ENCODE data around the gene TAF4. TPM values are rescaled to one million over a fixed set of nuclear protein-coding genes. Genes with fewer than 3 reads are reported as not detected.
"Not testable (repeated sequence)": the region's sequence is repeated elsewhere in the genome, so short reads cannot be mapped to it uniquely, and the experiment has no call there.

Gene TAF4
- total and polyA plus RNA-seq, 8 donors: 14.1 to 21.0 (median 17.1) TPM

- Histone ChIP-seq H3K4me1 (no peaks in the 10 kb centered on the region), H3K4me3 (no peak overlapping the region), H3K9me3 (peaks cover 0 to 29% of the 10 kb centered on the region in 2 donors), H3K27me3 (peaks cover 0 to 17% of the 10 kb centered on the region in 2 donors), H3K36me3 (no peaks in the 10 kb centered on the region), H3K27ac (no peak overlapping the region)
- TF ChIP-seq CTCF (IDR thresholded peaks at IDR 0.05): no peak
- DNase-seq: no peak
- no peak for ATAC-seq
- intact Hi-C loops (cut with DNase I): no loop called here
Measured at GRCh38 chr20:62080249-62080990, 14.7 kb upstream of the TAF4 start.

- H3K9me3 ChIP-seq: peaks cover 0 to 40% of the 10 kb centered on the region in 2 donors
- H3K36me3 ChIP-seq: no peaks in the 10 kb centered on the region
- DNase-seq (no peak), ATAC-seq (no peak)
- H3K27ac ChIP-seq: no peak overlapping the region
- TF ChIP-seq CTCF (IDR thresholded peaks at IDR 0.05): no peak
- no peaks in the 10 kb centered on the region for H3K4me1 ChIP-seq
- H3K27me3 ChIP-seq: peaks cover 0 to 17% of the 10 kb centered on the region in 2 donors
- intact Hi-C loops (cut with DNase I): no loop called here
- H3K4me3 ChIP-seq: no peak overlapping the region
Measured at GRCh38 chr20:62079166-62079565, 13.5 kb upstream of the TAF4 start.

- no peak overlapping the region for H3K27ac ChIP-seq
- intact Hi-C loops (cut with DNase I): no loop called here
- no peaks in the 10 kb centered on the region for H3K4me1 ChIP-seq
- DNase-seq: no peak
- H3K4me3 ChIP-seq: no peak overlapping the region
- H3K9me3 ChIP-seq: peaks cover 0 to 48% of the 10 kb centered on the region in 2 donors
- H3K27me3 ChIP-seq: no peaks in the 10 kb centered on the region
- no peaks in the 10 kb centered on the region for H3K36me3 ChIP-seq
- TF ChIP-seq CTCF (IDR thresholded peaks at IDR 0.05): no peak
- no peak for ATAC-seq
Measured at GRCh38 chr20:62073323-62073722, 7.6 kb upstream of the TAF4 start.

- H3K4me3 ChIP-seq; H3K27me3 ChIP-seq; intact Hi-C loops (cut with DNase I); ATAC-seq; H3K36me3 ChIP-seq; DNase-seq; H3K27ac ChIP-seq: not testable (repeated sequence)
- Histone ChIP-seq H3K9me3 (peaks cover 0 to 39% of the 10 kb centered on the region in 2 donors), H3K4me1 (peaks cover 7 to 14% of the 10 kb centered on the region in 2 donors)
Measured at GRCh38 chr20:62071669-62072430, 6.2 kb upstream of the TAF4 start.

- ATAC-seq: peak; percentile 6
- no peak for DNase-seq
- Histone ChIP-seq H3K4me1 (peaks cover 8 to 19% of the 10 kb centered on the region in 2 donors), H3K9me3 (peaks cover 0 to 18% of the 10 kb centered on the region in 2 donors), H3K27ac (no peak overlapping the region), H3K36me3 (no peaks in the 10 kb centered on the region), H3K27me3 (no peaks in the 10 kb centered on the region), H3K4me3 (no peak overlapping the region)
- intact Hi-C loops (cut with DNase I): loop anchor here in 1 of 2 donors (10.0 kb wide), 1 partner anchor 55 kb away; the partner anchor contains the start of gene LSM14B
- no peak for TF ChIP-seq CTCF (IDR thresholded peaks at IDR 0.05)
Measured at GRCh38 chr20:62069741-62070216, 4.1 kb upstream of the TAF4 start.
